ENCODE measurements around the gene CHST6. TPM values are rescaled to one million over a fixed set of nuclear protein-coding genes. Genes with fewer than 3 reads are reported as not detected.

CHST6 gene
- total RNA-seq, 1 donor from 2014 or later, result 4.4 TPM

DNA sequence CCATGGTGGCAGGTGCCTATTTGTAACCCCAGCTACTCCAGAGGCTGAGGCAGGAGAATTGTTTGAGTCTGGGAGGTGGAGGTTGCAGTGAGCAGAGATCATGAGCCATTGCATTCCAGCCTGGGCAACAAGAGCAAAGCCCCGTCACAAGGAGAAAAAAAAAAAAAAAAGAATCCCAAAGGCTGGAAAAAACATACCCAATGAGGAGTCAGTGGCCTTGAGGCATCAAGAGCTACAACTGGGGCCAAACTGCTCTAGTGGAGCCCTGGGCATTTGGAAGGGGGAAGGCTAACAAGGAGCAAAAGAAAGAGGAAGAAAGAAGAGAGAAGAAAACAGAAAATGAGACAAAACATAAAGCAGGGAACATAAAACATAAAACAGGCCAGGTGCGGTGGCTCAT lies 6.9 kb downstream of the CHST6 start:
- H3K4me1 ChIP-seq, result no peaks in the 10 kb centered on the region
- no peaks in the 10 kb centered on the region for H3K9me3 ChIP-seq
- intact Hi-C loops (cut with DNase I), result no loop called here
- no peak for DNase-seq (ENCODE audit: low spot score in 2 of 2)
- TF ChIP-seq, protein P1, sequence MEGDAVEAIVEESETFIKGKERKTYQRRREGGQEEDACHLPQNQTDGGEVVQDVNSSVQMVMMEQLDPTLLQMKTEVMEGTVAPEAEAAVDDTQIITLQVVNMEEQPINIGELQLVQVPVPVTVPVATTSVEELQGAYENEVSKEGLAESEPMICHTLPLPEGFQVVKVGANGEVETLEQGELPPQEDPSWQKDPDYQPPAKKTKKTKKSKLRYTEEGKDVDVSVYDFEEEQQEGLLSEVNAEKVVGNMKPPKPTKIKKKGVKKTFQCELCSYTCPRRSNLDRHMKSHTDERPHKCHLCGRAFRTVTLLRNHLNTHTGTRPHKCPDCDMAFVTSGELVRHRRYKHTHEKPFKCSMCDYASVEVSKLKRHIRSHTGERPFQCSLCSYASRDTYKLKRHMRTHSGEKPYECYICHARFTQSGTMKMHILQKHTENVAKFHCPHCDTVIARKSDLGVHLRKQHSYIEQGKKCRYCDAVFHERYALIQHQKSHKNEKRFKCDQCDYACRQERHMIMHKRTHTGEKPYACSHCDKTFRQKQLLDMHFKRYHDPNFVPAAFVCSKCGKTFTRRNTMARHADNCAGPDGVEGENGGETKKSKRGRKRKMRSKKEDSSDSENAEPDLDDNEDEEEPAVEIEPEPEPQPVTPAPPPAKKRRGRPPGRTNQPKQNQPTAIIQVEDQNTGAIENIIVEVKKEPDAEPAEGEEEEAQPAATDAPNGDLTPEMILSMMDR (IDR thresholded peaks at IDR 0.05), result no peak
- H3K4me3 ChIP-seq, result no peak overlapping the region
- no peak overlapping the region for H3K27ac ChIP-seq
- no peaks in the 10 kb centered on the region for H3K36me3 ChIP-seq
- no peaks in the 10 kb centered on the region for H3K27me3 ChIP-seq

DNA sequence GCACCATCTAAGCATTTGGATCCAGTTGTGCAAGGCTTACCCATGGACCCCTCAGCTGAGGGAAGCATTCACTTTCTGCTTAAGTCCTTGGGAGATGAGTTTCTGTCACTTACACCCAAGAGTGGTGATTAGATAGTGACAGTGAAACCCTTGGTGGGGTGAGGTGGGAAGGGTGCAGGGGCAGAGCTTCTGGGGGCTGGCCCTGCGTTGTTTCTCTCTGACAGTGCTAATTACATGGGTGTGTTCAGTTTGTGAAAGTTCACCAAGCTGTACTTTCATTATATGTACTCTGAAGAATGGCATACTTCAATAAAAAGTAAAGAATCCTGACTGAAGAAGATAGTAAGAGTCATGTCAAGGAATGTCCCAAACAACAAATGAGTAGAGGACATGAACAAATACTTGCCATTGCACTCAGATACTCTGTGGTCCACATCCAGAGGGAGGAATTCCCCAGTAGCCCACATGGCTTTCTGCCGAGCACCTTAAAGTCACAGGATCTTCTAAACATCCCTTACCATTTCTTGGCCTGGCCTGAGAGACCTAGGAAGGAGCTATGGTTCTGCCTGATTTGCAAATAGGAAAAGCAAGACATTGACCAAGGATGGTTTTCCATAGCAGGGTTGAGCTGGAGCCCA lies 8.4 kb downstream of the CHST6 start:
- Histone ChIP-seq H3K4me3 (no peak overlapping the region), H3K4me1 (no peaks in the 10 kb centered on the region), H3K36me3 (no peaks in the 10 kb centered on the region), H3K27ac (no peak overlapping the region), H3K9me3 (no peaks in the 10 kb centered on the region), H3K27me3 (no peaks in the 10 kb centered on the region)
- DNase-seq (ENCODE audit: low spot score in 2 of 2), result no peak
- TF ChIP-seq, protein P1 (IDR thresholded peaks at IDR 0.05), result no peak
- intact Hi-C loops (cut with DNase I), result no loop called here

DNA sequence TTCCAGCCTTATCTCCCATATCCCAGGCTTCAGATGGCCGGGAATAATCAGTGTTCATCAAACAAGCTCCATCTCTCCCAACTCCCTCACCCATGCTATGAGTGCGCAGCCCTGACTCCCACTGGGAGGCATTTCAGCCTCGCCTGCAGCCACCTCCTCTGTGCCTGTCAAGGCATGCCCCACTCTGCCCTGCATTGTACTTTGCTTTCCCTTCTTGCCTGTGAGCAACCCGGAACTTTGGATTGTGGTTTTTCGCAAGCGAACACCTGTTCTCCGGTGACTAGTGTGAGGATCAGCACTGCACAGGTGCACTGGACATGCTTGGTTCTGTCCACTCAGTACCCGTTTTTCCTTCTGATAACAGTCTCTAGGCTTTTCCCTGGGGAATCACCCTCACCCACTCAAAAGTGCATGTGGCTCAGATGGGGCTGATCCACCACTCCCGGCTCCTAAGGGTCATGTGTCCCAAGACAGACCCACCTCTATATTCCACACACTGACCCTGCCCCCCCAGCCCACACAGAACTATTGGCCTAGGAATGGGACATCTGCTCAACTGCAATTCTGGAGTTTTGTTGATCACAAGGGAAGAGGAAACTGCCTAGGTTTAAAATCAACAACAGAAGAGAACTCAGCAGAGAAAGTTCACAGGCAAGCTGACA lies 9.1 kb downstream of the CHST6 start:
- H3K27me3 ChIP-seq, result no peaks in the 10 kb centered on the region
- no peak overlapping the region for H3K27ac ChIP-seq
- no peaks in the 10 kb centered on the region for H3K4me1 ChIP-seq
- TF ChIP-seq, protein P1 (IDR thresholded peaks at IDR 0.05), result no peak
- H3K4me3 ChIP-seq, result no peak overlapping the region
- intact Hi-C loops (cut with DNase I), result no loop called here
- no peaks in the 10 kb centered on the region for H3K36me3 ChIP-seq
- H3K9me3 ChIP-seq, result no peaks in the 10 kb centered on the region
- DNase-seq (ENCODE audit: low spot score in 2 of 2), result no peak

DNA sequence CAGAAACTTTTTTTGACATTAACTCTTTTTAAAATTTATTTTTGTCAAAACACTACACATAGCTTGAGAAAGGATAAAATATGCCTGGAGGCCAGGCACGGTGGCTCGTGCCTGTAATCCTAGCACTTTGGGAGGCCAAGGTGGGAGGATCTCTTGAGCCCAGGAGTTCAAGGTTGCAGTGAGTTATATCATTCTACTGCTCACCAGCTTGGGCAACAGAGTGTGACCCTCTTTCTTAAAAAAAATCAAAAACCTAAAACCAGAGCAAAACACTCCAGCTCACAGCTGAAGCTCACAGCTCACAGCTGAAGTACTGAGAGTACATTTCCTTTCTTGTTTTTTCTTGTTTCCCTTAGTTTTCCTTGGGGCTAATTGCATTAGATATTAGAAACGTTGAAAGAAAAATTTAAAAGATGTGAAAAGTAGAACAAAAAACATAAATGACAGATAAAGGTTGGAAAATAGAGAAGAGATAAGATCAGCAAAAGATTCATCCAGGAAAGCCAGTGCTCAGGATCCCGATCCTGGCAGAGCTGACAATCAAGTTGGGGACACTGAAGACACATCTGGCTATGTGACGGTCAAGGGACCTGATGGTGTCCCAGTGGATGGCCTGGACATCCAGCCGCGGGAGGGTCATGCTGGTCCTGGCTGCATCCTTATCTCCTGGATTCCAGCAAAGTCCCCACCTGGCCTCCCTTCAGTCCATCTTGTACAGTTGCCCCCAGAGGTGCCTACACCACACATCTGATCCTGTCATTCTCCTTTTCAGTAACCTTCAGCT lies 9.8 kb downstream of the CHST6 start:
- Histone ChIP-seq H3K36me3 (no peaks in the 10 kb centered on the region), H3K4me1 (no peaks in the 10 kb centered on the region), H3K27ac (no peak overlapping the region), H3K4me3 (no peak overlapping the region), H3K27me3 (no peaks in the 10 kb centered on the region), H3K9me3 (no peaks in the 10 kb centered on the region)
- intact Hi-C loops (cut with DNase I), result no loop called here
- no peak for DNase-seq (ENCODE audit: low spot score in 2 of 2)
- TF ChIP-seq, protein P1 (IDR thresholded peaks at IDR 0.05), result no peak

DNA sequence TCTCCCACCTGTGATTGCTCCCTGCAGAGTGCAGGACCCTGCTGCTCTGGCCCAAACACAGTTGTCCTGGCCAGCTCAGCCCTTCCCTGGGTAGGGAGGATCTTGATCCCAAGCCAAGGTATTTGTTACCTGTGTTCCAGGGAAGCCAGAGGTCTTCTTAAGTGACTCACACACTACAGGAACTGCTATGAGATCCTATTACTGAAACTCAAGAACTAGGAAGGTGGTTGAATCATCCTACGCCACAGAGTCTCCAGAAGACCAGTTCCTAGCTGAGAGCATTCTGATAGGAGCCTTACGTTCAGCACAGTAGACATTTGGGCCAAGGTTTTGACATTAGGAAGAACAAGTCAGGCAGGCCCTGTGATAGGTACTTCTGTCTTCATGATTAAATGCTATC lies 12.0 kb downstream of the CHST6 start:
- no peak for DNase-seq (ENCODE audit: low spot score in 2 of 2)
- intact Hi-C loops (cut with DNase I), result no loop called here
- H3K4me1 ChIP-seq, result no peaks in the 10 kb centered on the region
- H3K36me3 ChIP-seq, result no peaks in the 10 kb centered on the region
- no peaks in the 10 kb centered on the region for H3K27me3 ChIP-seq
- no peak overlapping the region for H3K4me3 ChIP-seq
- H3K27ac ChIP-seq, result no peak overlapping the region
- TF ChIP-seq, protein P1 (IDR thresholded peaks at IDR 0.05), result no peak
- no peaks in the 10 kb centered on the region for H3K9me3 ChIP-seq

All from ascending aorta (tissue), 2 donors.